ENCODE results near the gene AGAP5. TPM values are rescaled to one million over a fixed set of nuclear protein-coding genes. Genes with fewer than 3 reads are reported as not detected.
A peak's percentile ranks its signal among the peaks of the same experiment; 100 is the strongest.
"Not testable (repeated sequence)": the region's sequence is repeated elsewhere in the genome, so short reads cannot be mapped to it uniquely, and the experiment has no call there.

Gene AGAP5
- total RNA-seq, 1 donor from 2014 or later = 10.9 TPM

DNA sequence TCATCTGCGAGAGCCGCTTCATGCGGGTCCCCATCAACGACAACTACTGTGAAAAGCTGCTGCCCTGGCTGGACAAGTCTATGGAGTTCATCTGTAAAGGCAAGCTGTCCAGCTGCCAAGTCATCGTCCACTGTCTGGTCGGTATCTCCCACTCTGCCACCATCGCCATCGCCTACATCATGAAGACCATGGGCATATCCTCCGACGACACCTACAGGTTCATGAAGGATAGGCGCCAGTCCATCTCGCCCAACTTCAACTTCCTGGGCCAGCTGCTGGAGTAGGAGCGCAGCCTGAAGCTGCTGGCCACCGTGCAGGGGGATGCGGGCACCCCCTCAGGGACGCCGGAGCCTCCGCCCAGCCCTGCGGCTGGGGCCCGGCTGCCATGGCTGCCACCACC lies 34.5 kb upstream of the AGAP5 start:
- Mint-ChIP-seq H3K4me1 (ENCODE audit: low read depth, unreplicated experiment) (no peaks in the 10 kb centered on the region), H3K4me3 (ENCODE audit: unreplicated experiment) (peak overlapping the region; percentile 64), H3K27me3 (ENCODE audit: unreplicated experiment) (peaks cover 7% of the 10 kb centered on the region), H3K9me3 (ENCODE audit: unreplicated experiment) (peaks cover 11% of the 10 kb centered on the region), H3K27ac (ENCODE audit: unreplicated experiment) (peak overlapping the region; percentile 73), H3K36me3 (ENCODE audit: unreplicated experiment) (no peaks in the 10 kb centered on the region)
- DNase-seq = no peak
- TF ChIP-seq CTCF (IDR thresholded peaks at IDR 0.05; ENCODE audit: partially characterized antibody, unreplicated experiment) = no peak

GRCh38 chr10:73731588-73732375 lies 33.9 kb upstream of the AGAP5 start:
- H3K4me3 Mint-ChIP-seq (ENCODE audit: unreplicated experiment) = peak overlapping the region; percentile 64
- peak; percentile 18 for DNase-seq
- TF ChIP-seq CTCF (IDR thresholded peaks at IDR 0.05; ENCODE audit: partially characterized antibody, unreplicated experiment) = no peak
- peaks cover 11% of the 10 kb centered on the region for H3K9me3 Mint-ChIP-seq (ENCODE audit: unreplicated experiment)
- H3K4me1 Mint-ChIP-seq (ENCODE audit: low read depth, unreplicated experiment) = no peaks in the 10 kb centered on the region
- H3K36me3 Mint-ChIP-seq (ENCODE audit: unreplicated experiment) = no peaks in the 10 kb centered on the region
- H3K27me3 Mint-ChIP-seq (ENCODE audit: unreplicated experiment) = peaks cover 7% of the 10 kb centered on the region
- peak overlapping the region; percentile 73 for H3K27ac Mint-ChIP-seq (ENCODE audit: unreplicated experiment)

DNA sequence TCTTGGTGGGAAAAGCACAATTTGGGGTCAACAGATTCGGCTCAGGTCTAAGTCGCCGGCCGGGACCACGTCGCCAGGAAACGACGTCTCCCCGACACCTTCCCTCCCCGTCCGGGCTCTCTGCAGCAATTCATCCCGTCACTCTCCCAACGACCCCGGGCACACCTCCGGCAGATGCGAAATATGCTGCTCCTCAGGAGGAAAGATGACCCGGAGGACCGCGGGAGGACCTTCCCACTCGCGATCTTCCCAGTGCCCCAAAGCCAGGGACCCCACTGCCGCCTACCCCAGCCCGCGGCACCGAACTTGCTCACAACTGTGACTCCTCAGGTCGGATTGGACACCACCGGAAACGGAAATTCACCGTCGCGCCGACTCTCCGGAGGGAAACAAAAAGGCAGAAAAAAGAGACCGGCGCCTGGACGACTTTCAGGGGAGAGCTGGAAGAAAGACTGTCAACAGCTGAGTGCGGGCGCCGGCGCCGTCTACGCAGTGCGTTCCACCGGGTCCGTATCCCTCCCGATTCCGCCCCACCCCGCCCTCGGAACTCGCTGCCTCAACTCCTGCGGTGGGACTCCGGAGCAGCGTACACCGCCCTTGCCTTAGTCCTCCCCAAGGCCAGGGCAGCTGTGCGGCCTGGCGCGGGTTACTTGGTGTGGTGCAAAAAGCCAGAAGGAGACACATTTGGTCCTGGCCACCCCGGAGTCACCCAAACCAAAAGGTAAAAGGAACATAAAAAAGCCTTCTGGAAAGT lies 32.4 kb upstream of the AGAP5 start:
- H3K27me3 Mint-ChIP-seq (ENCODE audit: unreplicated experiment) = peaks cover 7% of the 10 kb centered on the region
- H3K9me3 Mint-ChIP-seq (ENCODE audit: unreplicated experiment) = peaks cover 11% of the 10 kb centered on the region
- H3K27ac Mint-ChIP-seq (ENCODE audit: unreplicated experiment) = peak overlapping the region; percentile 99
- DNase-seq = peak; percentile 93
- H3K4me1 Mint-ChIP-seq (ENCODE audit: low read depth, unreplicated experiment) = no peaks in the 10 kb centered on the region
- TF ChIP-seq CTCF (IDR thresholded peaks at IDR 0.05; ENCODE audit: partially characterized antibody, unreplicated experiment) = no peak
- no peaks in the 10 kb centered on the region for H3K36me3 Mint-ChIP-seq (ENCODE audit: unreplicated experiment)
- peak overlapping the region; percentile 99 for H3K4me3 Mint-ChIP-seq (ENCODE audit: unreplicated experiment)

GRCh38 chr10:73729781-73730152 lies 31.9 kb upstream of the AGAP5 start:
- DNase-seq = not testable (repeated sequence)

DNA sequence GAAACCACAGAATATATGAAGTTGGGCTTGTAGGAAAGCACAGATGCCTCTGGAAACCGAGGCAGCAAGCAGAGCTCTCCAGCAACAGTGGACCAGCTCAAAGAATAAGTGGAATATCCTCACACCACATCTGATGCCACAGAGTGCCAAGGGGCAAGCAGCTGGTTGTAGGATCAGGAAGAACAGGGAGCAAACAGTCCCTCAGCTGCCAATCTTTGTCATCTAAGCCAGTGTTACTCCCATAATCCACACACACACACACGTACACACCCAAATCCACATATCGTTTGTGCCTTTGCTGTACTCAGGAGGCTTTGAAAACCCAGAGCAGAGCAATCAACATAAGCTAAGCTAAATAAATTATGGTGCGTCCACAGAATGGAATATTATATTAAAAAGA lies 25.6 kb upstream of the AGAP5 start:
- Mint-ChIP-seq H3K4me3 (ENCODE audit: unreplicated experiment) (no peak overlapping the region), H3K4me1 (ENCODE audit: low read depth, unreplicated experiment) (no peaks in the 10 kb centered on the region), H3K27ac (ENCODE audit: unreplicated experiment) (no peak overlapping the region), H3K27me3 (ENCODE audit: unreplicated experiment) (no peaks in the 10 kb centered on the region), H3K9me3 (ENCODE audit: unreplicated experiment) (no peaks in the 10 kb centered on the region), H3K36me3 (ENCODE audit: unreplicated experiment) (no peaks in the 10 kb centered on the region)
- no peak for TF ChIP-seq CTCF (IDR thresholded peaks at IDR 0.05; ENCODE audit: partially characterized antibody, unreplicated experiment)
- no peak for DNase-seq

More at GRCh38 chr10:73729781-73730152, 31.9 kb upstream of the AGAP5 start:
- H3K4me1 Mint-ChIP-seq (ENCODE audit: low read depth, unreplicated experiment); H3K36me3 Mint-ChIP-seq (ENCODE audit: unreplicated experiment); H3K27me3 Mint-ChIP-seq (ENCODE audit: unreplicated experiment): not testable (repeated sequence)
- H3K4me3 Mint-ChIP-seq (ENCODE audit: unreplicated experiment) = peak overlapping the region; percentile 99
- H3K9me3 Mint-ChIP-seq (ENCODE audit: unreplicated experiment) = peaks cover 11% of the 10 kb centered on the region
- peak overlapping the region; percentile 99 for H3K27ac Mint-ChIP-seq (ENCODE audit: unreplicated experiment)

DNA sequence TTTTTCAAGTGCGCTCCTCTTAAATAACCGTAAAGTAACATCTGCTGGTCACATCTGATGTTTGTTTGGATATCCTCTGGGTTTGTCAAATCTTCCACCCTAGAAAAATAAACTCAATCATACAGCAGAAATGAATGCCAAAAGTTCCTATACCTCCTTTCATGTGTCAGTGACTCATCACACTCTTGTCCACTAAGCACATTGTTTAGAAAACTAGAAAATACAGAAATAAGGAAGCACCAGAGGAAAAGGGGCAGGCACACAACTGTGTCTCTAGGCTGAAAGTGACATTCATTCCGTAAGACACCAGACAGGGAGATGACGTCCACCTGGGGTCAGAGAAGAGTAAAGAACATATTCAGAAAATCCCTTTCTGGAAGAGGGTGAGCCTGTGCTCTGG lies 22.7 kb upstream of the AGAP5 start:
- not testable (repeated sequence) for H3K27ac Mint-ChIP-seq (ENCODE audit: unreplicated experiment); H3K27me3 Mint-ChIP-seq (ENCODE audit: unreplicated experiment); H3K9me3 Mint-ChIP-seq (ENCODE audit: unreplicated experiment); H3K36me3 Mint-ChIP-seq (ENCODE audit: unreplicated experiment); H3K4me3 Mint-ChIP-seq (ENCODE audit: unreplicated experiment); H3K4me1 Mint-ChIP-seq (ENCODE audit: low read depth, unreplicated experiment); DNase-seq
